Suprapubic skin (tissue), 4 donors: Measurements from ENCODE around the gene ANO2. TPM values are rescaled to one million over a fixed set of nuclear protein-coding genes. Genes with fewer than 3 reads are reported as not detected.

Experiments used
- DNase-seq, 2 donors: peaks; one replicate each; pipeline ENCODE4 v3.0.0-alpha.2; 2019; ENCODE audit warnings: low spot score in 2 of 2
- H3K27ac ChIP-seq: fragments of 200-600 bp; sonication (generic); one replicate; pipeline ENCODE4 v1.5.1; 2019
- H3K27me3 ChIP-seq: fragments of 200-600 bp; sonication (generic); one replicate; pipeline ENCODE4 v1.5.1; 2019
- H3K36me3 ChIP-seq: fragments of 200-600 bp; sonication (generic); one replicate; pipeline ENCODE4 v1.5.1; 2019
- H3K4me1 ChIP-seq: fragments of 200-600 bp; sonication (generic); one replicate; pipeline ENCODE4 v1.5.1; 2019
- H3K4me3 ChIP-seq: fragments of 200-600 bp; sonication (generic); one replicate; pipeline ENCODE4 v1.5.1; 2019; ENCODE audit warnings: mild to moderate bottlenecking
- H3K9me3 ChIP-seq: fragments of 200-600 bp; sonication (generic); one replicate; pipeline ENCODE4 v1.5.1; 2019
- CTCF ChIP-seq, 2 donors: fragments of 200-600 bp in 1 of 2; fragments of 450-650 bp in 1 of 2; sonication (generic) in 1 of 2; IDR thresholded peaks; one replicate each; pipeline ENCODE4 v1.5.1; 2016 to 2019; ENCODE audit warnings: antibody characterized with exemption in 2 of 2, mild to moderate bottlenecking in 1 of 2, moderate library complexity in 1 of 2
- EP300 ChIP-seq: sonication (generic); formaldehyde crosslinking; IDR thresholded peaks from one replicate; pipeline ENCODE4 v1.6.1; 2017; ENCODE audit warnings: antibody characterized with exemption
- POLR2A ChIP-seq, 2 donors: fragments of 450-650 bp; IDR thresholded peaks; one replicate each; pipeline ENCODE4 v1.6.1; 2017; ENCODE audit warnings: antibody characterized with exemption in 2 of 2, mild to moderate bottlenecking in 2 of 2, moderate library complexity in 2 of 2
- POLR2AphosphoS5 ChIP-seq, 3 donors: sonication (generic); formaldehyde crosslinking; IDR thresholded peaks; one replicate each; pipeline ENCODE4 v1.6.1; 2017; ENCODE audit warnings: antibody characterized with exemption in 3 of 3
- WGBS: methylation state at CpG from one replicate; pipeline ENCODE4 v1.1.5; 2018; 5-methylcytosine and 5-hydroxymethylcytosine counted together
- total RNA-seq, 4 donors: library from RNA; depleted of rRNA; stranded (reverse); fragments of >200 nt; gene quantifications; one replicate each; pipeline ENCODE4 v1.1.0, GENCODE V29; 2016

ANO2 gene
- total RNA-seq, 4 donors from 2014 or later = 1.1 to 9.7 (median 2.0) TPM

- 59% methylated on average over 2 of the region's 3 CpGs for WGBS
- H3K27me3 ChIP-seq = no peaks in the 10 kb centered on the region
- H3K4me1 ChIP-seq = no peaks in the 10 kb centered on the region
- H3K9me3 ChIP-seq = no peaks in the 10 kb centered on the region
- no peaks in the 10 kb centered on the region for H3K36me3 ChIP-seq
- TF ChIP-seq CTCF (IDR thresholded peaks at IDR 0.05) = no peak
- TF ChIP-seq POLR2A (IDR thresholded peaks at IDR 0.05) = no peak
- TF ChIP-seq EP300 = no peak
- TF ChIP-seq POLR2AphosphoS5 (IDR thresholded peaks at IDR 0.05) = no peak
- H3K4me3 ChIP-seq = no peak overlapping the region
- DNase-seq = no peak
- H3K27ac ChIP-seq = no peak overlapping the region
These were observed 379.0 kb downstream of the ANO2 start for GRCh38 chr12:5565933-5566599.

- Histone ChIP-seq H3K36me3 (no peaks in the 10 kb centered on the region), H3K4me3 (no peak overlapping the region), H3K27ac (no peak overlapping the region), H3K4me1 (no peaks in the 10 kb centered on the region), H3K9me3 (no peaks in the 10 kb centered on the region), H3K27me3 (no peaks in the 10 kb centered on the region)
- no peak for DNase-seq
- 79% methylated on average over 3 of the region's 3 CpGs for WGBS
- TF ChIP-seq POLR2AphosphoS5 (IDR thresholded peaks at IDR 0.05) = no peak
- no peak for TF ChIP-seq EP300
- TF ChIP-seq CTCF (IDR thresholded peaks at IDR 0.05) = no peak
- no peak for TF ChIP-seq POLR2A (IDR thresholded peaks at IDR 0.05)
These were observed 382.5 kb downstream of the ANO2 start for GRCh38 chr12:5562581-5562980.

GRCh38 chr12:5561846-5562245 lies 383.2 kb downstream of the ANO2 start:
- 85% methylated on average over 6 of the region's 6 CpGs for WGBS
- Histone ChIP-seq H3K27ac (no peak overlapping the region), H3K27me3 (no peaks in the 10 kb centered on the region), H3K9me3 (no peaks in the 10 kb centered on the region), H3K36me3 (no peaks in the 10 kb centered on the region), H3K4me1 (no peaks in the 10 kb centered on the region), H3K4me3 (no peak overlapping the region)
- no peak for DNase-seq
- no peak for TF ChIP-seq POLR2AphosphoS5 (IDR thresholded peaks at IDR 0.05)
- TF ChIP-seq CTCF (IDR thresholded peaks at IDR 0.05) = no peak
- no peak for TF ChIP-seq EP300
- no peak for TF ChIP-seq POLR2A (IDR thresholded peaks at IDR 0.05)

- no peaks in the 10 kb centered on the region for H3K4me1 ChIP-seq
These were observed 384.0 kb downstream of the ANO2 start for GRCh38 chr12:5561057-5561456.

GRCh38 chr12:5560265-5560664 lies 384.8 kb downstream of the ANO2 start:
- Histone ChIP-seq H3K36me3 (no peaks in the 10 kb centered on the region), H3K9me3 (no peaks in the 10 kb centered on the region), H3K4me1 (no peaks in the 10 kb centered on the region), H3K4me3 (no peak overlapping the region), H3K27me3 (no peaks in the 10 kb centered on the region), H3K27ac (no peak overlapping the region)
- no peak for DNase-seq
- WGBS = 91% methylated on average over 4 of the region's 4 CpGs
- no peak for TF ChIP-seq POLR2AphosphoS5 (IDR thresholded peaks at IDR 0.05)
- TF ChIP-seq EP300 = no peak
- TF ChIP-seq POLR2A (IDR thresholded peaks at IDR 0.05) = no peak
- no peak for TF ChIP-seq CTCF (IDR thresholded peaks at IDR 0.05)

More at GRCh38 chr12:5561057-5561456, 384.0 kb downstream of the ANO2 start:
- Histone ChIP-seq H3K27me3 (no peaks in the 10 kb centered on the region), H3K4me3 (no peak overlapping the region), H3K27ac (no peak overlapping the region), H3K36me3 (no peaks in the 10 kb centered on the region), H3K9me3 (no peaks in the 10 kb centered on the region)
- DNase-seq = no peak
- TF ChIP-seq EP300 (no peak), POLR2AphosphoS5 (IDR thresholded peaks at IDR 0.05) (no peak), CTCF (IDR thresholded peaks at IDR 0.05) (no peak), POLR2A (IDR thresholded peaks at IDR 0.05) (no peak)
- WGBS = 92% methylated on average over 6 of the region's 6 CpGs
